Activated CD8-positive, alpha-beta memory T cell treated with anti-CD3 and anti-CD28 coated beads for 36 hours (primary cell): ENCODE results near the gene PTPRN2. TPM values are rescaled to one million over a fixed set of nuclear protein-coding genes. Genes with fewer than 3 reads are reported as not detected.
"Not testable (repeated sequence)": the region's sequence is repeated elsewhere in the genome, so short reads cannot be mapped to it uniquely, and the experiment has no call there.

Experiments
- CTCF ChIA-PET: fragments of 350-600 bp; sonication (Branson Sonifier 250); formaldehyde crosslinking; loops from one replicate; lab custom pipeline; 2021; ENCODE audit warnings: antibody characterized with exemption; lab: Charles Lee
- POLR2A ChIA-PET: fragments of 350-600 bp; sonication (Branson Sonifier 250); formaldehyde crosslinking; loops from one replicate; lab custom pipeline; 2021; ENCODE audit warnings: antibody characterized with exemption; lab: Charles Lee
- total RNA-seq, 2 experiments: library from RNA; stranded (reverse); gene quantifications; one replicate each; pipeline ENCODE4 v1.2.3, GENCODE V29; 2021

The PTPRN2 gene
- total RNA-seq, 2 experiments from 2014 or later, result 0.36 to 0.44 TPM

DNA sequence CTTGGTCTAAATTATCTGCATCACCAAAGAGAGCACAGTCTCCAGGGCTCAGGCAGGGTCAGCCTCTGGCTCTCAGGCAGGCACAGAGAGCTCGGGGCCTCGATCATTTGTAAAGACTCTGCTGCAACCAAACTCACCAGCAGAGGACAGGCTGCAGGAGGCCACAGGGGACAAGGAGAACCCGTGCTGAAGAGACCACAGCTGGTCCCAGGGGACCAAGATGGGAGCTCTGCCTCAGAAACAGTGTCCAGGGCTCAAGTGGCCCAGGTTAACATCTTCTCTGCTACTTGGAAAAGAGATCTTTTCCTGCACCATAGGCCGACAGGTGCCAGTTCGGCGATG, 543.2 kb downstream of the PTPRN2 start:
- ChIA-PET POLR2A (no interaction called here), CTCF (no interaction called here)

DNA sequence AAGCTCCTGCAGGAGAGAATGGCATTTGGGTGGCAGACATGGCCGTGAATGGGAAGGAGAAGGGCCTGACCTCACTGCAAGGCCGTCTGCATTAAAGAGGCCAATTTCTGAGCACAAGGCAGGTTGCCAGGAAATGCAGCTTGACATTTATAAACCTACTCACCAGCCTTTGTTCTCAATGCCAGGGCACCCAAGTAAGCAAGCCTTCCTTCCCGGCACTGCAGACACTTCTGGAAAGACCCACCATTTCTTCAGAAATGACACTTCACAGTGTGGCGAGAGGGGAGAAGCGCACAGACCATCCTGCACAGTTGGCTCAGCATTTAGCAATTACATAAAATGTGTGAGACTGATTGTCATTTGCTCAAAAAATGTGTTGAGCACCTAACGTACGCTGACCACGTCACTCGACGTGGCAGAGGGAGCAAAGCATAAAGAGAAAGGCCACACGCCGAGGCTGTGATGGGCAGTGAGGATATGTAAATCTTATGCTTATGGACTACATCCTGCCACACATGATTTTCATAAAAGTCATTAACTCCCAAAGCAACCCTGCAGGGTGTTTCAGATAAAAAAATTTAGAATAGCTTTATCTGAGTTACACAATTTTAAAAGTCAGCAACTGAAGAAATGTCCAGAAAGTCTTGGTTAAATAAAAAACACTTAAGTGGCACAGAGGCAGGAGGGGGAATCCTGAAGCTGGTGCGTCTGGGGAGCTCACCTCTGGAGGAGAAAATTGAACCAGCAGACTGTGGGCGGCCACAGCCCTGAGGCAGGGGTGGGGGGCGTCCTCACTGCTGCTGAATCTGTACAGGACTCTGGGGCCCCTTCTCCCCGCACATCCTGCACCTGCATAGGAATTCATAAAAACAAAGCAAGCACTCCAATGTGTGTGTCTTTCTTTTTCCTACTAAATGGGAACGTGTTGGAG, 543.8 kb downstream of the PTPRN2 start:
- ChIA-PET CTCF (no interaction called here), POLR2A (no interaction called here)

DNA sequence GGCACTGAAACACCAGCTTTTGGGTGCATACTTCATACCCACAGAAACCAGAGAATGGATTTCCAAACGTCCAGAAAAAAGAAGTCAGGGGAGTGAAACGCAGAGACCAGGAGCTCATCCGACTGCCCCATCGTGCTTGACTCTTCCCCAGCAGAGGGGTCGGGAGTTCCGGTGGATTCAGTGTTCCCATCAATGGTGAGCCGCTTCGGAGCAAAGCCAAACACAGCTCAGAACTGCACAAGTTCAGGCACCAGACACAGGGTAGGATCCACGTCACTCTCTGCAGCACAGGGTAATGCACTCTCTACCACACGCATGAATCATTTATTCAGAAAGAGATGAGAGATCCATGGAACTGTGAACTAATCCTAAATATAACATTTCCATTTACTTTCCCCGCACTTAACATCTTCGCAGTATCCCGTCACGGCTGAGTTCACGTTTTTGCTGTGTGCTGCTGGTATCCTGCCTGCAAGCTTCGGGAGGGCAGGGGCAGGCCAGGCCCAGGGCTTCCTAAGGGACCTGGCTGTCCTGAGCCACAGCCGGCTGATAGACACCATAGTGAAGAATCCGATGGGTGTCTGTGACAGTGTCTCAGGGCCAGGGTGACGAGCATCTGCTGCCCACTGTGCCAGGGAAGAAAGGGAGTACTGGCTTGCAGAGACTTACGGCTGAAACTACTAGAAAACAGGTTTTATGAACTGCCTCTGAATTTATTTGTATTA, 545.3 kb downstream of the PTPRN2 start:
- CTCF ChIA-PET, result no interaction called here
- POLR2A ChIA-PET, result no interaction called here

DNA sequence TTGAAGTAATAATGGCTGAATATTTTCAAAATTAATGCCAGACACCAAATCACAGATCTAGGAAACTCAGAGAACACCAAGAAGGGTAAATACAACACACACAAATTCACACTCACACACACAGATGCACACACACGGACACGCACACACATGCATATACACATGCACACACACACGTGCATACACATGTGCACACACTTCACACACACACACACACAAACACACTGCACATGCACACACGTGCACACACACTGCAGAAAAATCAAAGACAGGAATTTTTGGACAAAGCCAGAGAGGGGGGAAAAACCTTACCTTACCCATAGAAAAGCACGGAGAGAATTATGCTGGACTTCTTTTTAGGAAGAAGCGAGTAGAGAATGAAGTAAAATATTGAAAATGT, 547.4 kb downstream of the PTPRN2 start:
- ChIA-PET POLR2A (no interaction called here), CTCF (no interaction called here)

DNA sequence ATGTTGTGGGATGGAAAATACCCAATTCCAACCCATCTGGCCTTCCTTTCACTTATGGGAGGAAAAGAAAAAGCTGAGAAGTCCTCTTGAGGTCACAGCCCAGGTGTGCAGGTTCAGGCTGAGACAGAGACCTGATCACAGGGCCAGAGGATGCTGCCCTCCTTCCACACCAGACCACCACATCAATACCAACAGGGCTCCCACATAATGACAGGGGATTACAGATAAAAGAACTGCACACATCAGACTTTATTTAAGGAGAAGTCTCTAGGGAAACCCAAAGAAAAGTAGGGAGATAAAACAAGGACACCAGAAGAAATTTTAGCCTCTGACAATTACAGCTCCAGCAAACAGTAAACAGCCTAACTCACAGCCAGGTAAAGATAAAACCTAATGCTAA, 548.4 kb downstream of the PTPRN2 start:
- CTCF ChIA-PET, result no interaction called here
- POLR2A ChIA-PET, result no interaction called here

DNA sequence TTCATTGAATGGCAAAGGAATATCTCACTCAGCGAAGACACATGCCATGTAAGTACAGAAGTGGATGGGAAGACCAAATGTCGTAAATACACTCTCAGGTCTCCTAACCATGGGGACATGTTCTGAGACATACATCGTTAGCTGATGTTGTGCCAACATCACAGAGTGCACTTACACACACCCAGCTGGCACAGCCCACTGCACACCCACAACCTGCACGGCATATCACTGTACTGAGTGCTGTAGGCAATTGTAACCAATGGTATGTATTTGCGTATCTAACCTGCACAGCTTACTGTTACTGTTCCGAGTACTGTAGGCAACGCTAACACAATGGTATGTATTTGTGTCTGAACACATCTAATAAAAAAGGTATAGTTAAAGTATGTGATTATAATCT, 550.4 kb downstream of the PTPRN2 start:
- POLR2A ChIA-PET, result no interaction called here

DNA sequence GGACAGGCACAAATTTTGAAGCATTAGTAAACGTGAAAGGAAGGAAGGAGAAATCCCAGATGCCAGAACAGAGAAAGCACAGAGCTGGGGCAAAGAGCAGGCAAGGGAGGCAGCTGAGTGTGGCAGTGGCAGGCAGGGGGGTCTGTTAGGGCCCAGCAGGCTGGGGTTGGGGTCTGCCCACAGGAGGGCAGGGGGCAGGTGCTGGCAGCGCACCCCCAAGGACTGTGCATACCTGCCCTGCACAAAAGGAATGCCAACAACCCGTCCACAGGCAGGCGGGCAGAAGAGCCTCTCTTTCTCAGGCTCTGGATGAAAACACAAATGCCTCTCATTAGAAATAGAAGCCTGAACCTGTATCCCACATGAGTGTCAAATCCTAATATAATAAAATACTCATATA, 552.3 kb downstream of the PTPRN2 start:
- CTCF ChIA-PET, result no interaction called here

More for the DNA sequence above, 550.4 kb downstream of the PTPRN2 start:
- CTCF ChIA-PET, result no interaction called here

DNA sequence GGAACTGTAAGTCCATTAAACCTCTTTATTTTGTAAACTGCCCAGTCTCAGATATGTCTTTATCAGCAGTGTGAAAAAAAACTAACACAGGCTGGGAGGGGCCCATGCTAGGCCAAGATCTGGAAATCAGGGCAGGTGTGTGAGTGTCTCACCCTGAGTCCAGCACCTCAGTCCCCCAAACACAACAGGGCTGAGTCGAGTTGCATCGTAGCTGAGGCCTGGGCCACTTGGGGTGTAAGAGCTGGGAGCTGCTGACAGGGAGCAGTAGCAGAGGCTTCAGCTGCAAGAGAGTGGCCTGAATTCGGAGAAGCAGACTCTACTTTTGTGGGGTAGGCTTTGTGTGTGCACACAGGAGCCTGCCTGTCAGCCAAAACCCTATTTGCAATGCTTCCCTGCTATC, 553.1 kb downstream of the PTPRN2 start:
- ChIA-PET CTCF (no interaction called here), POLR2A (no interaction called here)

More for the DNA sequence above, 552.3 kb downstream of the PTPRN2 start:
- POLR2A ChIA-PET, result no interaction called here

DNA sequence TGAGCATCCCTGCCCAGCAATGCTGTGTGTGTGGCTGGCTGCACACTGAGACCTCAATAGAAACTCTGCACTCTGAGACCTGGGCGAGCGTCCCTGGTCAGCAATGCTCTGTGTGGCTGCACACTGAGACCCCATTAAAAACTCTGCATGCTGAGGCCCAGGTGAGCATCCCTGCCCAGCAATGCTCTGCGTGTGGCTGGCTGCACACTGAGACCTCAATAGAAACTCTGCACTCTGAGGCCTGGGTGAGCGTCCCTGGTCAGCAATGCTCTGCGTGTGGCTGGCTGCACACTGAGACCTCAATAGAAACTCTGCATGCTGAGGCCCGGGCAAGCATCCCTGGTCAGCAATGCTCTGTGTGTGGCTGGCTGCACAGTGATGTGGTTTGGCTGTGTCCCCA, 553.7 kb downstream of the PTPRN2 start:
- POLR2A ChIA-PET, CTCF ChIA-PET: not testable (repeated sequence)

DNA sequence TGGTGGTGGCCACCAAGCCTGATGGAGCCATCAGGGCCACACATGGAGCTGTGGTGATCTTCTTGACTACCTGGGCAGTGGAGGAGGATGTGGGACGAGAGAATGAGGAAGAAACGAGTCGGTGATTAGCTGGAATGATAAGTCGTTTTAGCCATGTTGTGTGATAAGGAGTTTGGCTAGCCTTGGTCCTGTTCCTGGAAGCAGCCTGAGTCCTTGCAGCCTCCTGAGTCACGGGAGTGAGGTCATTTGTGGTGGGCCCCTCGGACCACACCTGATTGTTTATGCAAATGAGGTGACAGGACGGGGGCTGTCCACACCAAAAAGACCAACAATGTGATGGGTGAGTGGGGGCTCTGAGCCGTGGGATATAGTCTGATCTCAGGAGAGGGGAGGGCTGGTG, 554.4 kb downstream of the PTPRN2 start:
- ChIA-PET POLR2A (no interaction called here), CTCF (no interaction called here)

DNA sequence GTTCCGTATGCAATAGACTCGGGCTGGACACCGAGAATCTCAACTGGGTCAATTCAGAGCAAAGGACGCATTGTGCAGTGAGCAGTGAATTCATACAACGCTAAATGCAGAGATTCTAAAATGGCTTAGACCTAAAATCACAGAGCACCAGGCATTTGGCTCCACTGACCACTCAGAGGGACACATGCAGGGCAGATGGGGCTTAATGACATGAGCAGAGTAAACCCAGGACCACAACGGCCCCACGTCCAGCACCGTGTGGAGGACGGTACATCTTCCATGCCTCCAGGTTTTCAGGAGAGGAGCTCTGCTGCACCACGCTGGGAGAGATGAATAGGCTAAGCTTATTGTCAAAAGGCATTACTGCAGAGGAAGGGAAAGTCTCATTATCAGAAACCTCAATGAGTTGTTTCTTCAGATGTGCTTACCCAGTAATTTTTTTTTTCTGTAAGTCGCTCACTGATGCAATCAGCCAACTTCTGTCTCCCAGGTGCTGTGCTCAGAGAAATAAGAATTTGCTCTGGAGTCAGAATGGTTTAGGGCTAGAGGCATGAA, 555.0 kb downstream of the PTPRN2 start:
- POLR2A ChIA-PET, result no interaction called here
- CTCF ChIA-PET, result no interaction called here

DNA sequence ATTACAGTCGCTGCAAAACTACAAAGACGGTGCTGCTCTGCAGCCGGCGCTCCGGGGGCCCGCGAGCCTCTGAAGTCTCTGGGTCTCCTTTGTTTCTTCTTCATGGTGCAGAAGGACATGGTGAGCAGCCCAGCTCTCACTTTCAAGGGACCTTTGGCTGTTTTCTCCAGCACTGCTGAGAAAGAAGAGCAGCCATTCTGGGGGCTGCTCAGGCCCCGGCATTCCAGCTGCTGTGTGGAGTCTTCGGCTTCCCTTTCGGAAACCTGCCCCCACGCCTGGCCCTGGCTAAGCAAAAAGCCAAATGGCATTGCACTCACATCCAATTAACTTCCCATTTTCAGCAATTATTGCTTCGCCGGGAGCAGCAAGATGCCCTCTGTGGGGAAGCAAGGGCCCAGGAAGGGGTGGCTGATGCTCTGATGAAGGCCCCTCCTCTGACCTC, 555.7 kb downstream of the PTPRN2 start:
- ChIA-PET CTCF (no interaction called here), POLR2A (no interaction called here)

DNA sequence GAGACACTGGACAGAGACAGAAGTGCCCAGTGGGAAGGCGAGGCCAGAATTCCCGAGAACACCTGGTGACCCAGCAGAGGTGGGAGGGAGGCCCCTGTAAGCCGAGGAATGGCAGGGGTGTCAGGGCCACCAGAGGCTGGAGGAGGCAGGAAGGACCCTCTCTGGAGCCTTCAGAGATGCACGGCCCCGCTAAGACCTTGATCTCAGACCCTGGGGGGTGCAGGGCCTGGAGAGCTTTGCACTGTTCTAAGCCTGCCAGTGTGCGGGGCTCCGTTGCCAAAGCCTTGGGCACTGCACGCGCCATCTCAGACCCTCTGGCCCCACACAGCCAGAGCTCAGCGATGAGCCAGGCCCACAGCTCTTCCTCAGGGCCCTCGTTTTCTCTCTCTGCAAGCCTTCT, 557.1 kb downstream of the PTPRN2 start:
- ChIA-PET CTCF (no interaction called here), POLR2A (no interaction called here)

DNA sequence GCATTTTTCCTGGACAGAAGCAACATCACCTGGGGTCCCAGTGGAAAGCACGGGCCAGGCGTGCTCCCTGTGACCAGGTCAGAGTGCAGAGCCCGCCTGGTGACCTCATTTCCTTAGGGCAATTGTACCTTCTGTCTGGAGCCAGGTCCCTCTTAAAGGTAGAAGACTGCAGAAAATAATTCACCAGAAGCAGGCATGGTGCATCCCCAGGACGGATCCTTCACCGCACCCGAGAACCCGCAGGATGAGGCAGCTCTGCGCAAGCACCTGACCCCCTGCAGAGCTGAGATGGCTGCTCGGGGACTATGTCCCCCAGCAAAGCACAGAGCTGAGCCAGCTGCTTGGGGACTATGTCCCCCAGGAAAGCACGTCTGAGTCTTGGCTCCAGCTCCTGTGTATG, 557.6 kb downstream of the PTPRN2 start:
- ChIA-PET CTCF (no interaction called here), POLR2A (no interaction called here)

DNA sequence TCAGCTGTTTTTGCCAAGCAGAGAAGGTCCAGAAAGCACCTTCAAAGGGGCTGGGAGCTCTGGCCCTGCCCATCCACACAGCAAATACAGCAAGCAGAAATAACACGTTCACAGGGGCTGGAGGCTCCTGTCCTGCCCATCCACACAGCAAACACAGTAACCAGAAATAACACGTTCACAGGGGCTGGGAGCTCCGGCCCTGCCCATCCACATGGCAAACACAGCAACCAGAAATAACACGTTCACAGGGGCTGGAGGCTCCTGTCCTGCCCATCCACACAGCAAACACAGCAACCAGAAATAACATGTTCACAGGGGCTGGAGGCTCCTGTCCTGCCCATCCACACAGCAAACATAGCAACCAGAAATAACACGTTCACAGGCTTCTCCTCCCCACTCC, 558.1 kb downstream of the PTPRN2 start:
- ChIA-PET CTCF (no interaction called here), POLR2A (no interaction called here)

DNA sequence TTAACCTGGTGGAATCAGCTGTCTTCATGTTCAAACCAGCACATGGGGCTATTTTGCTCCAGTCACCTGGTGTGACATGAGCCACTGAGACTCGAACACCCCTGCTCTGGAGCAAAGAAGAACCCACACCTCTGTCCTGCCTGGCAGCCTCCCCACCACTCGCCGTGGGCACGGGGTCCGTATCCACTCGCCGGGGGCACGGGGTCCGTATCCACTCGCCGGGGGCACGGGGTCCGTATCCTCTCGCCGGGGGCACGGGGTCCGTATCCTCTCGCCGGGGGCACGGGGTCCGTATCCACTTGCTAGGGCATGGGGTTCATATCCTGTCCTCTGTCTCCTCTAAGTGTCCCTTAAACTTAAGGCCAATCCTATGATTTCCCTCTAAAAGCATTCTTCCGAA, 558.7 kb downstream of the PTPRN2 start:
- ChIA-PET CTCF (no interaction called here), POLR2A (no interaction called here)

DNA sequence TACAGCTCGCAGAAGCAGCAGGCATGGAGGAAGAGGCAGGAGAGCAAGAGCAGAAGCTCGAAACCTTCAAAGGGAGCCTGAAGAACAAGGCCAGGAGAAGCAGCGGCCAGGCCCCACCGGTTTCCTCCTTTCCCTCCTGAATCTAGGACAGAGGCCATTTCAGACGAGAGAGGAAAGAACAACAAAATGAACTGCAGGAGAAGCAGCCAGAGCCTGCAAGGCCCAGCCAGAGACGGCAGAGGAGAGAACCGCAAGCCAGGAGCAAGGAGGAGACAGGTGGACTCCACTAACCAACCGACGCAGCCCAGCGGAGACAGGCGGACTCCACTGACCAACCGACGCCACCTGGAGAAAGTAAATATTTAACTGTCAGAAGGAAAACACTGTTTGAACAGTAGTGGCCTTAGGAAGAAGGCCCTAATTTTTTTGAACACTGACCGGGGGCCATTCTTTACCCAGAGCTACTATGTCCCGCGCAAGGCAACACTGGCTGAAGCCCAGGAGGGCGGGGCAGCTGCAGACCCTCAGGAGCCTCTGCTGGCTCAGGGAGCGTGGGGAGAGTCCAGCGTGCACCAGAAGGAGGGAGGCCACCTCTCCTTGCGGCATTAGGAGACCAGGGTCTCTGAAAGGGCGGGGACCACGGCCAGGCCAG, 559.2 kb downstream of the PTPRN2 start:
- CTCF ChIA-PET, result no interaction called here

DNA sequence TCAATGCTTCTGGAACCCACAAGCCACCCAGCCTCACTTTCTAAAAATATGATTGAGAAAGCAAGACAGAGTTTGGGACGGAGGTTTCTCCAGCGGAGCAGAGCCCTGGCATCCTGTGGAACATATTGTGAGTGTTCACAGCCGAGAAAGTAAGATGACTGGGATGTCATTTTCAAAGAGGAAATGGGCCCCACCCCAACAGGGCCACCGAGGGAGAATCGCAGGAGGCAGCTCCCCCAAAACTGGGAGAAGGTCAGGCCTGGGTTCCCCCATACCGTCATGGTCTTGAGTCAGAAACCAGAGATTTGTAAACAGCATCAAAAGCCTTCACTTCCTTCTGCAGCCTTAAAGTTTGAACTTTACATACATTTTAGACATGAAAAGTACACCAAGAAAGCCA, 560.0 kb downstream of the PTPRN2 start:
- ChIA-PET POLR2A (no interaction called here), CTCF (no interaction called here)

More for the DNA sequence above, 559.2 kb downstream of the PTPRN2 start:
- POLR2A ChIA-PET, result no interaction called here

DNA sequence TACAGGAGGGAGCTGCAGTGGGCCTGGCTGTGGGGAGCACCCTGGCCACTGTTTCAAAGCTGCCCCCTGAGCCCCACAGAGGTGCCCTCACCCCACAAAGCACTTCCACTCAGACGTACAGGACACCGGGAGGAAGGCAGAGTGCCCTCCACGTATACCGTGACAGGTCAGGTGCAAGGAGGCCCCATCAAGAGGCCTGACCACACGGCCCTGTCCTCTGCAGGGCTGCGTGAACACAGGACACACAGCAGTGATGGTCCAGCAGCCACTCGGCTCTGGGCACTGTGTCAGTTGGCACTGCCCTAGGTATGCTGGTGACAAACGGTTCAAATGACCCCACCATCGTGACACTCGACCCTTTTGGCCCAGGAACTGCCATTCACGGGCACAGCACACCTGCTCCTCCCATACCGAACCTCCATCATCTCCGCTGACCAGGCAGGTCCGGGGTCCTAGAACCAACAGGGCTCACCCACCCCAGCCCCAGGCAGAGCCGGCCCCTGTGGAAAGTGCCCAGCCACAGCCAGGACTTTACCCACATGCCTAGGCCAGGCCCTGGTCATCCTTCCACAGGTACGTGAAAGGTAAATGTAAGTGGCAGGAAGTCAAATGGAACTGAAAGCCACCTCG, 560.9 kb downstream of the PTPRN2 start:
- CTCF ChIA-PET, result no interaction called here

More for the DNA sequence above, 560.9 kb downstream of the PTPRN2 start:
- POLR2A ChIA-PET, result no interaction called here
